Measurements from ENCODE around the gene AIFM2.
"Not testable (repeated sequence)": the region's sequence is repeated elsewhere in the genome, so short reads cannot be mapped to it uniquely, and the experiment has no call there.

- TF ChIP-seq, protein P1, sequence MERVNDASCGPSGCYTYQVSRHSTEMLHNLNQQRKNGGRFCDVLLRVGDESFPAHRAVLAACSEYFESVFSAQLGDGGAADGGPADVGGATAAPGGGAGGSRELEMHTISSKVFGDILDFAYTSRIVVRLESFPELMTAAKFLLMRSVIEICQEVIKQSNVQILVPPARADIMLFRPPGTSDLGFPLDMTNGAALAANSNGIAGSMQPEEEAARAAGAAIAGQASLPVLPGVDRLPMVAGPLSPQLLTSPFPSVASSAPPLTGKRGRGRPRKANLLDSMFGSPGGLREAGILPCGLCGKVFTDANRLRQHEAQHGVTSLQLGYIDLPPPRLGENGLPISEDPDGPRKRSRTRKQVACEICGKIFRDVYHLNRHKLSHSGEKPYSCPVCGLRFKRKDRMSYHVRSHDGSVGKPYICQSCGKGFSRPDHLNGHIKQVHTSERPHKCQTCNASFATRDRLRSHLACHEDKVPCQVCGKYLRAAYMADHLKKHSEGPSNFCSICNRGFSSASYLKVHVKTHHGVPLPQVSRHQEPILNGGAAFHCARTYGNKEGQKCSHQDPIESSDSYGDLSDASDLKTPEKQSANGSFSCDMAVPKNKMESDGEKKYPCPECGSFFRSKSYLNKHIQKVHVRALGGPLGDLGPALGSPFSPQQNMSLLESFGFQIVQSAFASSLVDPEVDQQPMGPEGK (CRISPR knock-in tag; IDR thresholded peaks at IDR 0.05; ENCODE audit: borderline replicate concordance) = not testable (repeated sequence)
- not testable (repeated sequence) for TF ChIP-seq ZC3H10 (CRISPR knock-in tag; IDR thresholded peaks at IDR 0.05); BACH2 (CRISPR knock-in tag; IDR thresholded peaks at IDR 0.05; ENCODE audit: borderline replicate concordance)
Observed at GRCh38 chr10:70080789-70081188, 51.8 kb downstream of the AIFM2 start.

All from SK-N-SH treated with all-trans-retinoic acid at 6 μM for 48 hours (cell line).